AG04449 (cell line): ENCODE measurements around the gene NDUFB6.
"Not testable (repeated sequence)": the region's sequence is repeated elsewhere in the genome, so short reads cannot be mapped to it uniquely, and the experiment has no call there.

Experiments
- CTCF ChIA-PET: fragments of 350-600 bp; formaldehyde crosslinking; extraction: SDS; loops from one replicate; lab custom pipeline; 2021; ENCODE audit warnings: antibody characterized with exemption; lab: Yijun Ruan, JAX
- POLR2A ChIA-PET: fragments of 400-600, 350-600 bp; formaldehyde crosslinking; extraction: SDS; loops from one replicate; lab custom pipeline; 2020; ENCODE audit warnings: antibody characterized with exemption, inconsistent platforms; lab: Yijun Ruan, JAX
- DNase-seq: peaks from one replicate; pipeline ENCODE4 v3.0.0-alpha.2; 2010; ENCODE audit warnings: low read depth, low spot score
- H3K4me3 ChIP-seq: 2 replicates; pipeline ENCODE4 v1.5.1; 2011; ENCODE audit warnings: low read depth, mild to moderate bottlenecking, control low read depth, low read length
- CTCF ChIP-seq: IDR thresholded peaks from one replicate; pipeline ENCODE4 v1.5.1; 2011; ENCODE audit warnings: mild to moderate bottlenecking, moderate library complexity, low read length, control low read depth, inconsistent platforms; ENCODE audit not compliant: insufficient read depth; ENCODE audit errors: missing control alignments

Gene NDUFB6

GRCh38 chr9:32572900-32573523 is at the start of gene NDUFB6:
Gene NDUFB6 (minus strand): TSS chr9:32573159. CDS start chr9:32573060, 99 bp downstream.
- H3K4me3 ChIP-seq: peak within 1 kb of the TSS; percentile 98
- CTCF ChIA-PET: interaction anchor here (1.0 to 9.9 kb wide), 17 partner anchors 8 to 401 kb away, joined by 3 to 241 read pairs (median 7); partner anchors contain the start of genes ACO1 and RIGI
- POLR2A ChIA-PET: interaction anchor here (1.0 to 1.7 kb wide), 4 partner anchors 9 to 194 kb away, joined by 3 to 9 read pairs (median 6); partner anchors contain the start of gene ACO1
- TF ChIP-seq CTCF: no peak
- DNase-seq: no peak

GRCh38 chr9:32618261-32618660 is 45.3 kb upstream of the NDUFB6 start:
- POLR2A ChIA-PET: no interaction called here
- CTCF ChIA-PET: no interaction called here
- no peak for DNase-seq

GRCh38 chr9:32606811-32607210 is 33.9 kb upstream of the NDUFB6 start:
- H3K4me3 ChIP-seq: no peak overlapping the region
- TF ChIP-seq CTCF: no peak
- no peak for DNase-seq
- ChIA-PET POLR2A (no interaction called here), CTCF (interaction anchor here (1.0 kb wide), 2 partner anchors 8 to 25 kb away, joined by 3 read pairs; no protein-coding TSS in a partner anchor)

More at GRCh38 chr9:32618261-32618660, 45.3 kb upstream of the NDUFB6 start:
- H3K4me3 ChIP-seq: no peak overlapping the region
- TF ChIP-seq CTCF: no peak

- ChIA-PET POLR2A (no interaction called here), CTCF (interaction anchor here (0.6 to 3.6 kb wide), 6 partner anchors 15 to 369 kb away, joined by 3 to 14 read pairs (median 5); no protein-coding TSS in a partner anchor)
- H3K4me3 ChIP-seq: no peak overlapping the region
- no peak for TF ChIP-seq CTCF
- DNase-seq: no peak
Observed at GRCh38 chr9:32603914-32604852, 31.2 kb upstream of the NDUFB6 start.

- CTCF ChIA-PET: interaction anchor here (1.0 to 1.4 kb wide), 2 partner anchors 10 to 17 kb away, joined by 4 read pairs; no protein-coding TSS in a partner anchor
- POLR2A ChIA-PET, H3K4me3 ChIP-seq, DNase-seq: not testable (repeated sequence)
Observed at GRCh38 chr9:32599021-32599420, 26.1 kb upstream of the NDUFB6 start.

- CTCF ChIA-PET: interaction anchor here (1.2 kb wide), 1 partner anchor 8 kb away, joined by 3 read pairs; no protein-coding TSS in a partner anchor
- no peak for TF ChIP-seq CTCF
- H3K4me3 ChIP-seq: no peak overlapping the region
- DNase-seq: no peak
- POLR2A ChIA-PET: no interaction called here
Observed at GRCh38 chr9:32596936-32597335, 24.0 kb upstream of the NDUFB6 start.
